NCI-H446 (cell line): Measurements from ENCODE around the gene POMT2.

Experiments used
- DNase-seq, 2 experiments: peaks; one replicate each; lab custom pipeline; 2025; lab: John Stamatoyannopoulos, UW

The POMT2 gene

GRCh38 chr14:77267937-77268699 lies 52.6 kb downstream of the POMT2 start:
- no peak for DNase-seq

DNA sequence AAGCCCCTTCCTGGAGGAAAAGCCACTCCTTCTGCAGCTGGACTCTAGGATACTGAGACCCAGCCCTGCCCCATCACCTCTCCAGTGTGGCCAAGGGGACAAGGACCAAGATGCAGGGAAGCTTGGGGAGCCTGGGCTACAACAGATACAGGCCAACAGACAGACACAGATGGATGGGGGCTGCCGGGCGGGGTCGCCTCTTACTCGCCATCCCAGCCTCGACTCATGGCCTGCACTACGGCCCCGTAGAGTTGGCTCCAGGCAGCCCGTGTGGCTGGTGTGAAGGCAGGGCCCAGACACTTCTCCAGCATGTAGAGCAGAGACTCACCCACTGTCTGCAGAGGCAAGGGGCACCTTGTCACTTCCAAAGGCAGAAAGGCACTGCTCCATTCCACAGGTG lies 54.3 kb downstream of the POMT2 start:
- no peak for DNase-seq

- peak; percentile 29 to 71 for DNase-seq
Observed at GRCh38 chr14:77265561-77266335, 54.9 kb downstream of the POMT2 start.

DNA sequence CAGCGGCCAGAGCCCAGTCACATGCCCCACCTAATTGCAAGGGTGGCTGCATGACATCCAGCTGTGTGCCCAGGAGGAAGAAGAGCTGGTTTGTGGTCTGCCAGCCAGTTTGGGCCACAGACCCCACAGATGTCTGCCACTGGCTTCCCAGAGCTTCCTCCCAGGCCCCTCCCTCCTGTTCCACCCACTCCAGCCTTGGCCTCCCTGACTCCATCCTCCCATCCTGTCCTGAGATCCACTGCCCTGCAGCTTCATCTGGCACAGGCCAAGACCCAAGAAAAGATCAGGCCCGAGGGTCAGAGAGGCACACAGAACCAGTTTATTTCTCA lies 55.5 kb downstream of the POMT2 start:
- no peak for DNase-seq

DNA sequence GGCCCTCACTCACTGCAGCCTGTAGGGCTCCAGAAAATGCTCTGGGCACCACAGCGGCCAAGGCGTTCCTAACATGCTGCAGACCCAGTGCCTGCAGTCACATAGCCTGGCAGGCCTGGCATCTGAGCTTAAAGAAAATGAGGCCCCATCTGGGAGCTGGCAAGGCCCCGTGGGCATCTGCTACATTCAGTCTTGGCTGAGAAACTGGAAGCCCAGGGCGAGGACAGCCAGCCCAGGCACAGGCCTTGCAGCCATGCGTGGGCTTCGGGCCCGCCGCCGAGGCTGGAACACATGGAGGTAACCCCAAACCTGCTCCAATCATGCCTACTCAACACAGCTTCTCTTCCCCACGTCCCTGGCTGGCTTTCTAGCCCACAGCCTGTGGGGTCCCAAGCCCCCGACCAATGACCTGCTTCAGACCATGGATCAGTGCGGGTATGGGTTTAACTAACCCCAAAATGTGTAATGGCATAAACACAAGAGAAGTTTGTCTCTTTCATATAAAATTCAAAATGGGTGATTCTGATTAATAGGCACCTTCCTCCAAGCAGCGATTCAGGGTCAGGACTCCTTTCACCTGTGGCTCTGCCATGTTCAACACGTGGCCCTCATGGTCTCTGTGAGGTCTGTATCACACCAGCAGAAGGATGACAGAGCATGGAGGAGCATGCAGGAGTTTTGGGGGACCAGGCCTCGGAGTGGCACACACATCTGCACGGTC lies 56.1 kb downstream of the POMT2 start:
- DNase-seq = peak; percentile 34 to 80

DNA sequence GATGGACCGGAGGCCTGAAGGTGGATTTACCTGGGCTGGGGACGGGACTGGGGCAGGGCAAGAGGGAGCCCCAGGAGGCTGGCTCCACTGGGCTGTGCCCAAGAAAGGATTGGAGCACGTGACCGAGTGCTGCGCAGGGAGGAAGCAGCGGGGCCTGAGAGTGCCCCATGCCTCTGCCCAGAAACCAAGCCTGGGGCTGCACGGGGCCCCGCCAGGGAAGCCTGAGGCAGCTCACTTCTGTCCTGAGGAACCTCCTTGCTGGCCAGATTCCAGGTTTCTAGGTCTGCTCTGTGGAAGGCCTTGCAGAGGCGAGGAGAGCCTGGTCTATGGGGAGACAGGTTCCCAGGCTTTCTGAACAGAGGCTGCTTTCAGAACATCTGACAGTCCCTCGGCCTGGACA lies 60.1 kb downstream of the POMT2 start:
- peak in 1 of 2 experiments; percentile 23 for DNase-seq

DNA sequence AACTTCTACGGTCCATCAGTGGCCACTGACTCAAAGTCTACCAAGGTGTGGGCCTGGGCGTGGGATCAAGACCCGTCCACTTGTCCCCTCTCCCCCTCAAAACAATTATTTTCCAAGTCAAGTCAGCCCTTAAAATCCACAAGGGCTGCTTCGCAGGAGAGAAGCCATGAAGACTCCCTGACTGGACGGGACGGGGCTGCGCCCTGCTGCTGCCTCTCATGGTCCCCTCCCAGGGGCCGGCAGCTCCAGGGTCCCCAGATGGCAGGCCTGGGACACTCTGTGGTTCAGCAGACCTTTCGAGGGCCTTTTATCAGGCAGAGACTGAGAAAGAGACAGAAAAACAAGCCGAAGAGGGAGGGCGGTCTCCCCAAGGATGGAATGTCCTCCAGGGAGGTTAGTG lies 60.5 kb downstream of the POMT2 start:
- DNase-seq = no peak

DNA sequence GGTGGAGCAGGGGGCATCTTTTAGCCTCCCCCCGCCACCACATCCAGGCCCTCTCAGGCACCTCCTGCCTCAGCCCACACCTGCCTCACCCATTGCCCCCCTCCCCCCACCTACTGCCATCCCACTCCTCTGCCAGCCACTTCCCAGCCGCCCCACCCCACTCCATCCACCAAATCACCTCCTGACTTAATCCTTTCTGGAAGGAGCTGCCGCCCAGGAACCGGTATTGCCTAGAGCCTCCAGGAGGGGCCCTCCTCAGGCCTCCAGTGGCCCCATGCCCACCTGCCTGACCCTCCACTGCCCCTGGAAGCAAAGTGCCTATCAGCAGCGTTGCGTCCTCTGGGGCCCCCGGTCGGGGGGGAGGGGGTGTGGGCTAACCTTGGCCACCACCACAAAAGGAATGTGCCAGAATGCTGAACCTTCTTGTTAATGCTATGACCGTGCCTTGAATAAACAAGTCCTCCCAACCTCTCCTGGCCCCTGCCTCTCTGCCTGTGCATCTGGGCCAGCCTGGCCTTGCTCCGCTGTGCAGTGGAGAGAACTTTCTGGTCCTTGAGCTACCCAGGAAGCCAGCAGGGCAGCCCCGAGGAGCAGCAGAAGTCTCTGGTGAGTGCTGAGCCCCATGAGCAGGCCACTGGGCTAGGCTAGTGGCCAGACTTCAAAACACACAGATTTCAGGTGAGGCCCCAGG lies 61.5 kb downstream of the POMT2 start:
- no peak for DNase-seq

GRCh38 chr14:77258566-77258965 lies 62.1 kb downstream of the POMT2 start:
- DNase-seq = no peak

DNA sequence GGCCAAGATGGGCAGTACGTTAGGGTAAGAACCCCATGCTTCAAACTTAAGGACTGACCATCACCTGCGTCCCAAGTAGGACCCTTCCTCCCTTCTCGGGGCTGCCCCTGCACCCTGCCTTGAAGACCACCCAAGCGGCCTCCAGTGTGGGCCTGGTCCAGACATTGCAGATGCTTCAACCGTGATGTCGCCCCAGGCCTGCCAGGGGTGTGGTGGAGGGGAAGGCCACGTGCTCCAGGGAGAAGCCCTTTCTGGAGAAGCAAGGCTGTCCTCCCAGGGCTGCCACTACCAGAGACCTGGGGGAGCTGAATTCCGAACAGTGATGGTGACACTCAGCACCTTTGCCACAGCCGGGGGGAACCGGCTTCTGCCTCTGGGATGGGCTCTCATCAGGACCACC lies 63.0 kb downstream of the POMT2 start:
- DNase-seq = no peak

DNA sequence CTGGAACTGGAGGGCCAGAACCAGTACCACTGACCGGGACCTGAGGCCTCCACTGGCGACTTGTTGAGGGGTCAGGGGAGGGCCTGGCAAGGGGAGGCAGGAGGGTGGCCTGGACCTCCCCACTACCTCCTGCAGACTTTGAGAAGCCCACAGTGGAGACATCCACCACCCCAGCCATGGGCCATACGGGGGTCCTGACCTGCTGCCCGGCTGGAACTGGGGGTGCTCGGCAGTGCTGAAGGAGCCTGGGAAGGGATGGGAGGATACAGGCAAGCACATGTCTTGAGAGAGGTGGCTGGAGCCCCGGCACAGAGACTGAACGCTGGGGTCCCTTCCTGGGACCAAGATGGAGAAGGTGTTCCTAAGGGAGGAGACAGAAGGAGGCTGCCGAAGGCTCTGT lies 64.0 kb downstream of the POMT2 start:
- no peak for DNase-seq

- no peak for DNase-seq
Observed at GRCh38 chr14:77253333-77254190, 67.1 kb downstream of the POMT2 start.

- DNase-seq = no peak
Observed at GRCh38 chr14:77251870-77252269, 68.8 kb downstream of the POMT2 start.

GRCh38 chr14:77250927-77251326 lies 69.8 kb downstream of the POMT2 start:
- DNase-seq = no peak

DNA sequence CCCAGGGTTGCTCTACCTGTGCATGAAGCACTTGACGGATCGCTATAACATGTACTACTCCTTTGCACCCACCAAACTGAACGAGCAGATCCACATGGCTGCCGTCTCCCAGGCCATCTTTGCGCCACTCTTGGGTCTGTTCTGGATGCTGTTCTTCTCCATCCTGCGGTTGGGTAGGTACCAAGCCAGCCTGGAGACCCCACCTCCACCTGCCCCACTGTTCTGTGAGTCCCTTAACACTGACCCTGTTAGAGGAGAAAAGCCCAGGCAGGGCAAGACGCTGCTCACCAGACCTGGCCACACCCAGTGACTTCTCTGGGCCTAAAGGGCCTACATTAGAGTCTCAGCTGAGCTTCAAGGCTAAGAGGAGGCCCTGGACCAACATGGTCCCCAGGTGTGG lies 71.4 kb downstream of the POMT2 start:
- DNase-seq = no peak

GRCh38 chr14:77248666-77249065 lies 72.0 kb downstream of the POMT2 start:
- DNase-seq = no peak

DNA sequence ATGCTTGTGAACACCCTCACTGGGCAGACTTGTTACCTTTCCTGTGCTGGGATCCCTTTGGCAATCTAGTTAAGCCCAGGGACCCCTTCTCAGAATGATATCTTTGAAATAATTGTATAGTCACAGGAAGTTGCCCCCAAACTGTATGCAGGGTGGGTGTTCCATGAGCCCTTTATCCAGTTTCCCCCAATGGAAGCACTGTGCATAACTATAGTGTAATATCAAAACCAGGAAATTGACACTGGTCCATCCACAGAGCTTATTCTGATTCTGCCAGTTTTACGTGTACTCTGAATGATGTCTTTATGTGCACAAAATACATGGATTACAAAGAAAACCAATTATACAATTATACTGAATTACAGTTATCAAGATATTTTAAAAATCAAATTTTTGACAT lies 73.9 kb downstream of the POMT2 start:
- DNase-seq = no peak

GRCh38 chr14:77245820-77246219 lies 74.9 kb downstream of the POMT2 start:
- no peak for DNase-seq

DNA sequence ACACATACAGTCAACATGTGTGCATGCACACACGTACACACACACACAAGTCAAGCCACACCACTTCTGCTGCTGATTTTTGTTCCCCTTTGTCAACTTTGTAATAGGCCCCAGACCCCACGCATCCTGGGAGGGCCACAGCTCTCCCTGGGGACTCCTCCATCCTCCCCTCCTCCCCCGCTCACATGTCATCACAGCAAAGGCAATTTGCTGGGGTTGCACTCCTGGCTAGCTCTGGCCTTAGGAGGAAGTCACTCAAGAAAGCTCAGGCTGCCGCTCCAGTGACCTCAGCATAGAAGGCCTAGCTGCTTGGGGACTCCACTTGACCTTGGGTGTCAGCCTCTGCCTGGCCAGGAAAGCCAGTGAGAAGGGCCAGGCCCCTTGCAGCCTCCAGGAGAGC lies 76.8 kb downstream of the POMT2 start:
- DNase-seq = no peak

GRCh38 chr14:77242752-77243151 lies 77.9 kb downstream of the POMT2 start:
- DNase-seq = no peak

- no peak for DNase-seq
Observed at GRCh38 chr14:77241955-77242354, 78.7 kb downstream of the POMT2 start.
